ENCODE measurements around the gene NOX5. TPM values are rescaled to one million over a fixed set of nuclear protein-coding genes. Genes with fewer than 3 reads are reported as not detected.

NOX5 gene
- total RNA-seq, 4 donors from 2014 or later, result 1.6 TPM; not detected in 3

GRCh38 chr15:68994981-68995761, 19.3 kb upstream of the NOX5 start:
- Histone ChIP-seq H3K4me3 (no peak overlapping the region), H3K27ac (no peak overlapping the region), H3K4me1 (peaks cover 17% of the 10 kb centered on the region), H3K9me3 (no peaks in the 10 kb centered on the region), H3K36me3 (no peaks in the 10 kb centered on the region), H3K27me3 (no peaks in the 10 kb centered on the region)
- 94% methylated on average over 9 of the region's 9 CpGs for WGBS
- DNase-seq (ENCODE audit: low spot score in 2 of 2), result peak in 1 of 2 donors; percentile 29
- TF ChIP-seq POLR2AphosphoS5 (IDR thresholded peaks at IDR 0.05) (no peak), CTCF (IDR thresholded peaks at IDR 0.05) (no peak), EP300 (IDR thresholded peaks at IDR 0.05) (no peak), POLR2A (IDR thresholded peaks at IDR 0.05) (no peak)

GRCh38 chr15:68997050-68997449, 17.4 kb upstream of the NOX5 start:
- TF ChIP-seq CTCF (IDR thresholded peaks at IDR 0.05) (no peak), POLR2A (IDR thresholded peaks at IDR 0.05) (no peak), POLR2AphosphoS5 (IDR thresholded peaks at IDR 0.05) (no peak), EP300 (IDR thresholded peaks at IDR 0.05) (no peak)
- Histone ChIP-seq H3K27me3 (no peaks in the 10 kb centered on the region), H3K27ac (no peak overlapping the region), H3K4me3 (no peak overlapping the region), H3K9me3 (no peaks in the 10 kb centered on the region), H3K36me3 (no peaks in the 10 kb centered on the region), H3K4me1 (peaks cover 5% of the 10 kb centered on the region)
- DNase-seq (ENCODE audit: low spot score in 2 of 2), result no peak
- 91% methylated on average over 4 of the region's 4 CpGs for WGBS

- DNase-seq (ENCODE audit: low spot score in 2 of 2), result no peak
- Histone ChIP-seq H3K4me1 (peaks cover 5% of the 10 kb centered on the region), H3K27me3 (no peaks in the 10 kb centered on the region), H3K36me3 (no peaks in the 10 kb centered on the region), H3K4me3 (no peak overlapping the region), H3K27ac (no peak overlapping the region), H3K9me3 (no peaks in the 10 kb centered on the region)
- TF ChIP-seq POLR2AphosphoS5 (IDR thresholded peaks at IDR 0.05) (no peak), EP300 (IDR thresholded peaks at IDR 0.05) (no peak), POLR2A (IDR thresholded peaks at IDR 0.05) (no peak), CTCF (IDR thresholded peaks at IDR 0.05) (no peak)
- WGBS, result 59% methylated on average over 4 of the region's 4 CpGs
These were observed 16.3 kb upstream of the NOX5 start for GRCh38 chr15:68997930-68998777.

- Histone ChIP-seq H3K4me1 (peaks cover 5% of the 10 kb centered on the region), H3K36me3 (no peaks in the 10 kb centered on the region), H3K9me3 (no peaks in the 10 kb centered on the region), H3K4me3 (no peak overlapping the region), H3K27ac (no peak overlapping the region), H3K27me3 (no peaks in the 10 kb centered on the region)
- no peak for DNase-seq (ENCODE audit: low spot score in 2 of 2)
- WGBS, result 97% methylated on average over 6 of the region's 6 CpGs
- no peak for TF ChIP-seq POLR2AphosphoS5 (IDR thresholded peaks at IDR 0.05)
- TF ChIP-seq POLR2A (IDR thresholded peaks at IDR 0.05), result no peak
- TF ChIP-seq CTCF (IDR thresholded peaks at IDR 0.05), result no peak
- no peak for TF ChIP-seq EP300 (IDR thresholded peaks at IDR 0.05)
These were observed 15.4 kb upstream of the NOX5 start for GRCh38 chr15:68999091-68999490.

GRCh38 chr15:69000091-69000490, 14.4 kb upstream of the NOX5 start:
- Histone ChIP-seq H3K36me3 (no peaks in the 10 kb centered on the region), H3K4me3 (no peak overlapping the region), H3K9me3 (no peaks in the 10 kb centered on the region), H3K27ac (no peak overlapping the region), H3K4me1 (peaks cover 5% of the 10 kb centered on the region), H3K27me3 (no peaks in the 10 kb centered on the region)
- no peak for DNase-seq (ENCODE audit: low spot score in 2 of 2)
- no peak for TF ChIP-seq POLR2AphosphoS5 (IDR thresholded peaks at IDR 0.05)
- no peak for TF ChIP-seq CTCF (IDR thresholded peaks at IDR 0.05)
- no peak for TF ChIP-seq POLR2A (IDR thresholded peaks at IDR 0.05)
- TF ChIP-seq EP300 (IDR thresholded peaks at IDR 0.05), result no peak
- WGBS, result 48% methylated on average over 5 of the region's 5 CpGs
